ENCODE data around the gene PIK3C2B.

- no peak for TF ChIP-seq CTCF (IDR thresholded peaks at IDR 0.05; ENCODE audit: low read length)
- no peak for TF ChIP-seq EZH2phosphoT487 (IDR thresholded peaks at IDR 0.05; ENCODE audit: low read length)
Measured at GRCh38 chr1:204530932-204531331, 36.3 kb upstream of the PIK3C2B start.
